GM03348 (cell line): Measurements from ENCODE around the gene ABCC10.
"Not testable (repeated sequence)": the region's sequence is repeated elsewhere in the genome, so short reads cannot be mapped to it uniquely, and the experiment has no call there.

Source experiments
- DNase-seq: peaks from one replicate; pipeline ENCODE4 v3.0.0; 2012; ENCODE audit warnings: low spot score

Gene ABCC10

DNA sequence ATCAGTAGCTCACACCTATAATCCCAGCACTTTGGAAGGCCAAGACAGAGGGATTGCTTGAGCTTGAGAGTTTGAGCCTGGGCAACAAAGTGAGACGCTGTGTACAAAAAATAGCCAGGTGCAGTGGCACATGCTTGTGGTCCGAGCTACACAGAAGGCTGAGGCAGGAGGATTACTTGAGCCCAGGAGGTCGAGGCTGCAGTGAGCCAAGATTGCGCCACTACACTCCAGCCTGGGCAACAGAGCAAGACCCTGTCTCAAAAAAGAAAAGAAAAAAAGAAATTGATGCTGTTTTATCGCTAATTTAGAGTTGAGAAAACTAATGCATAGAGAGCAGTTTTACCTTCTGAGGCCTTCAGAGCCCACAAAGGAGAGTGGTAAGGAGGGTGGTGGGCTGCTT lies 71.0 kb downstream of the ABCC10 start:
- DNase-seq, result not testable (repeated sequence)

DNA sequence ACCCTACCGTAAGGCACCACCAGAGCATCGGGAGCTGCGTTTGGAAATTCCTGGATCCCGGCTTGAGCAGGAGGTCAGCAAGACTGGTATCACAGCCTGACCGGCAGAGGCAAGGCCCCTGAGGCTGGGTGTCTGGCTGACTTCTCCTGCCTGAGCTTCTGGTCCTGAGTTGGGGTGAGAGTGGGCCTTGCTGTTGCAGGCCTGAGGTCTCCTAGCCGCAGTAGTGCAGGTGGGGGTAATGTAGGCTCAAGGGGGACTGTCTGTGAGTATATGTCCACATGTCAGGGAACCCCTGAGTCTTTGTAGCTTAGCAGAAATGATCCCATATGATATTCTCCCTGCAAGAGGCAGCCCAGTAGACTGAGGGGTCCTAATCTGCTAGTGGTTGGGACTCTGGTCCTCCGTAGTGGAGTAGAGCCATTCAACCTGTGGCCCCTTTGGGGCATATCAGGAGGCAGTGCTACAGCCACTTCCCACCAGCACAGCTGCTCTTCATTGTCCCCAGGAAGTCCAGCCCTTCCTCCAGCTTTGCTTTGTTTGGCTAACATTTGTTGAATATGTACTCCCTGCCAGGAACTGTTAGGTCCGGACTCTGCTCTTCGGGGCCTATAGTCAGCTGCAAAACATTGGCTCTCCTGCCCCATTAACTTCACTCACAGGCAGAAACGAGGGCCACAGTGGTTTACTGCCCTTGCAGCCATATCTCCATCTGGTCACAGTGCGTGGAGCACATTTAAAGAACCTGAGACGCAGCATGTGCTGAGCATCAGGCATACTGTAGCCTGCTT lies 71.9 kb downstream of the ABCC10 start:
- DNase-seq, result no peak
